ENCODE data around the gene AHDC1. TPM values are rescaled to one million over a fixed set of nuclear protein-coding genes. Genes with fewer than 3 reads are reported as not detected.
A peak's percentile ranks its signal among the peaks of the same experiment; 100 is the strongest.

The AHDC1 gene
- total and polyA plus RNA-seq, 2 of the 13 experiments (the other 11 are each of a cell fraction or from before 2014, with no cell fraction given) = 1.0 to 2.7 TPM

- FAIRE-seq = no peak
- peaks cover 31% of the 10 kb centered on the region for H3K79me2 ChIP-seq (ENCODE audit: insufficient read depth, low read length)
Observed at GRCh38 chr1:27570356-27570755, 33.6 kb downstream of the AHDC1 start.

More at GRCh38 chr1:27570356-27570755, 33.6 kb downstream of the AHDC1 start:
- Histone ChIP-seq H3K4me2 (ENCODE audit: low read depth, low read length) (peak overlapping the region; percentile 95), H3K4me1 (ENCODE audit: insufficient read depth, low read length) (peaks cover 95% of the 10 kb centered on the region), H3K9me3 (ENCODE audit: low read length) (no peaks in the 10 kb centered on the region), H3K9ac (ENCODE audit: insufficient read depth, low read depth, low read length) (peak overlapping the region; percentile 30; the same call in 1 of the 2 replicates), H3K27me3 (ENCODE audit: control insufficient read depth in 1 of 2, insufficient read depth in 2 of 2, low read length in 2 of 2) (no peaks in the 10 kb centered on the region), H4K20me1 (ENCODE audit: insufficient read depth, low read length) (peaks cover 15% of the 10 kb centered on the region), H3K27ac (ENCODE audit: extremely low read length, insufficient read depth, low read length) (peak overlapping the region; percentile 58), H3K4me3 (replicated peaks in 1 of 3; ENCODE audit: insufficient read depth in 1 of 3, low read depth in 2 of 3, low read length in 3 of 3) (peak overlapping the region in 2 of 3 experiments; percentile 18 to 66; a peak in 1 of 6 replicates), H2AFZ (ENCODE audit: low read length) (no peak overlapping the region), H3K36me3 (replicated peaks in 1 of 2; ENCODE audit: control insufficient read depth in 1 of 2, insufficient read depth in 2 of 2, low read length in 2 of 2) (no peaks in the 10 kb centered on the region)
- TF ChIP-seq ELF3 (CRISPR knock-in tag; IDR thresholded peaks at IDR 0.05) (no peak), ZNF704 (CRISPR knock-in tag; IDR thresholded peaks at IDR 0.05; ENCODE audit: borderline replicate concordance) (no peak), ZNF264 (CRISPR knock-in tag; IDR thresholded peaks at IDR 0.05) (no peak), TFE3 (CRISPR knock-in tag; IDR thresholded peaks at IDR 0.05) (no peak), RAD21 (CRISPR knock-in tag; IDR thresholded peaks at IDR 0.05) (no peak), ARID3A (IDR thresholded peaks at IDR 0.05; ENCODE audit: low read depth, low read length) (no peak), ZIK1 (CRISPR knock-in tag; IDR thresholded peaks at IDR 0.05; ENCODE audit: borderline replicate concordance, low read depth) (no peak), E2F2 (CRISPR knock-in tag; IDR thresholded peaks at IDR 0.05; ENCODE audit: borderline replicate concordance) (no peak), PHF21A (CRISPR knock-in tag; IDR thresholded peaks at IDR 0.05) (no peak), HNRNPK (IDR thresholded peaks at IDR 0.05; ENCODE audit: low read depth, low read length, poor library complexity, severe bottlenecking) (no peak), PRPF4 (IDR thresholded peaks at IDR 0.05; ENCODE audit: low read depth, low read length, poor library complexity, severe bottlenecking) (no peak)
- WGBS (ENCODE audit: low lambda C conversion rate) = 0% methylated on average over 1 of the region's 2 CpGs
- in situ Hi-C loops (cut with HindIII; ENCODE audit: extremely low pct_ligation_motif_present, low pct_unique_long_range_greater_than_20kb) (no loop called here), intact Hi-C loops (cut with micrococcal nuclease; ENCODE audit: unreplicated experiment) (loop anchor here (5.0 kb wide), 1 partner anchor 43 kb away; no protein-coding TSS in a partner anchor)
- ATAC-seq = no peak
- BruUV-seq (replicated peaks) = no TSS peak
- POLR2A ChIA-PET = interaction anchor here (1.0 to 4.2 kb wide), 6 partner anchors 13 to 80 kb away, joined by 3 to 30 read pairs (median 5); partner anchors contain the start of gene WASF2
- CTCF ChIA-PET (ENCODE audit: low intra/inter-chr PET ratio, low total read pairs) = interaction anchor here (1.3 kb wide), 1 partner anchor 13 kb away, joined by 3 read pairs; no protein-coding TSS in a partner anchor
- DNase-seq (ENCODE audit: low spot score) = no peak

All from HepG2 (cell line).